ENCODE measurements around the gene MED20.

The MED20 gene

DNA sequence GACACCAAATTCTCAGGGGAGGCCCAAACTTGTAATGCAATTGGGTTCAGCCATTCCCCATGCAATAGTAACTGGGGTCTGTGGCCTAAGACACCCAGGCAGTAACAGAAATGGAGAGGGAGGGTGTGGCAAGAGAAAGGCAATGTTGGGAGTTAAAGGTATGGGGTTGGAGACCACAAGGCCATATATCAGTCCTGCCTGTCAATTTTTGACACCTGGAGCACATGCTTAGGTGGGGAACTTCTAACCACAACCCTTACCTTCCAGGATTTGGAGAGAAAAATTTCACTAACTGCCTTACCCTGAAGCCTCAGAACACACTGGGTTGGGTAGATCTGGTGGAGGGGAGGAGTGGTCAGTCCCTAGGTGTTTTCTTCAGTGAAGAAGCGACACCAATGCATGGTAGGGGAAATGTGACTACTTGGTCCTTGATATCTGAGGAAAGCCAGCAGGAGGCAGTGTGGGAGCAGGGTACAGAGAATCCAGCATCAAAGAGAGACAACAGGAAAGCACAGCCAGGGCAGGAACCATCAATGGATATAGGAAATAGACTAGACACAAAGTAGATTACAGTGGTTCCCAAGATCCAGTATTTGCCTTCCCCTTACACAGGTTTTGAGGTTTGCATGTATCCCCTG is 18.9 kb downstream of the MED20 start:
- peak; percentile 66 for DNase-seq

DNA sequence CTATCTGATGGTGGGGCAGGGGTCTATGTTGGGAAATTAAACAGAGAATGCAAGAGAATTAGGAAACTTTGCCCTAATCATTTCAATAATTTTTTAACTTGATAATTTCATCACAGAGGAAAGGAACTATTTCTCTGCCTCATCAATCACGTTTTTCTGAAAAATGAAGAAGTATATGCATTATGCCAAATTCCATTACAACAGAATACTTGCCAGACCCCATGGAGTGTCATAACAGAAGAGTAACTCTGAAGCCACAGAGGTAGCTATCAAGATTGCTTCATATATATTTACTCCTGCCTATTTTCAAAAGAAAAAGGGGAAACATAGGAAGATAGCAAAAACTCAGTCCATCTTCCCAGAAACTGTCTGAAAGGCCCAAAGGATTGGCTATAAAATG is 20.1 kb downstream of the MED20 start:
- Histone ChIP-seq H3K18ac (ENCODE audit: low read length) (no peak overlapping the region), H4K8ac (ENCODE audit: low read depth, low read length) (no peak overlapping the region), H2AK5ac (ENCODE audit: low read length) (no peak overlapping the region), H2BK120ac (ENCODE audit: low read depth, low read length) (no peak overlapping the region), H3K23ac (ENCODE audit: low read length) (no peak overlapping the region), H3K9ac (ENCODE audit: low read length) (no peak overlapping the region), H4K5ac (ENCODE audit: low read length) (no peak overlapping the region), H3K4ac (ENCODE audit: low read depth, low read length) (no peak overlapping the region), H2BK5ac (ENCODE audit: low read length) (no peak overlapping the region), H3K27me3 (ENCODE audit: insufficient read depth, low read length, poor library complexity) (no peaks in the 10 kb centered on the region), H3K4me3 (ENCODE audit: low read length) (no peak overlapping the region), H3K4me1 (ENCODE audit: control insufficient read depth, low read depth, low read length) (no peaks in the 10 kb centered on the region), H3K27ac (ENCODE audit: low read depth, low read length) (no peak overlapping the region), H3K4me2 (ENCODE audit: low read length) (no peak overlapping the region), H3K36me3 (ENCODE audit: control insufficient read depth, insufficient read depth, low read length) (peaks cover 2% of the 10 kb centered on the region), H3K79me2 (ENCODE audit: control insufficient read depth, insufficient read depth, low read length) (no peaks in the 10 kb centered on the region), H2BK15ac (replicated peaks; ENCODE audit: low read depth) (no peak overlapping the region), H3K56ac (ENCODE audit: low read length) (no peak overlapping the region), H3K79me1 (ENCODE audit: low read length) (peaks cover 2% of the 10 kb centered on the region)
- no peak for DNase-seq
- no CpG with 5 or more reads among the region's 1 CpG for WGBS (ENCODE audit: extremely low coverage, insufficient coverage, low lambda C conversion rate)

More for the DNA sequence above, 18.9 kb downstream of the MED20 start:
- H3K9ac ChIP-seq (ENCODE audit: low read length), result no peak overlapping the region
- H2AK5ac ChIP-seq (ENCODE audit: low read length), result no peak overlapping the region
- H3K4me2 ChIP-seq (ENCODE audit: low read length), result no peak overlapping the region
- H2BK15ac ChIP-seq (replicated peaks; ENCODE audit: low read depth), result no peak overlapping the region
- no peak overlapping the region for H3K27ac ChIP-seq (ENCODE audit: low read depth, low read length)
- H3K23ac ChIP-seq (ENCODE audit: low read length), result no peak overlapping the region
- H3K4me3 ChIP-seq (ENCODE audit: low read length), result no peak overlapping the region
- WGBS (ENCODE audit: extremely low coverage, insufficient coverage, low lambda C conversion rate), result no CpG with 5 or more reads among the region's 1 CpG
- H3K18ac ChIP-seq (ENCODE audit: low read length), result no peak overlapping the region
- no peak overlapping the region for H2BK5ac ChIP-seq (ENCODE audit: low read length)
- no peaks in the 10 kb centered on the region for H3K4me1 ChIP-seq (ENCODE audit: control insufficient read depth, low read depth, low read length)
- H3K27me3 ChIP-seq (ENCODE audit: insufficient read depth, low read length, poor library complexity), result no peaks in the 10 kb centered on the region
- peaks cover 2% of the 10 kb centered on the region for H3K36me3 ChIP-seq (ENCODE audit: control insufficient read depth, insufficient read depth, low read length)
- peaks cover 2% of the 10 kb centered on the region for H3K79me1 ChIP-seq (ENCODE audit: low read length)
- no peak overlapping the region for H4K5ac ChIP-seq (ENCODE audit: low read length)
- H4K8ac ChIP-seq (ENCODE audit: low read depth, low read length), result no peak overlapping the region
- H2BK120ac ChIP-seq (ENCODE audit: low read depth, low read length), result no peak overlapping the region
- no peak overlapping the region for H3K56ac ChIP-seq (ENCODE audit: low read length)
- no peaks in the 10 kb centered on the region for H3K79me2 ChIP-seq (ENCODE audit: control insufficient read depth, insufficient read depth, low read length)
- no peak overlapping the region for H3K4ac ChIP-seq (ENCODE audit: low read depth, low read length)

DNA sequence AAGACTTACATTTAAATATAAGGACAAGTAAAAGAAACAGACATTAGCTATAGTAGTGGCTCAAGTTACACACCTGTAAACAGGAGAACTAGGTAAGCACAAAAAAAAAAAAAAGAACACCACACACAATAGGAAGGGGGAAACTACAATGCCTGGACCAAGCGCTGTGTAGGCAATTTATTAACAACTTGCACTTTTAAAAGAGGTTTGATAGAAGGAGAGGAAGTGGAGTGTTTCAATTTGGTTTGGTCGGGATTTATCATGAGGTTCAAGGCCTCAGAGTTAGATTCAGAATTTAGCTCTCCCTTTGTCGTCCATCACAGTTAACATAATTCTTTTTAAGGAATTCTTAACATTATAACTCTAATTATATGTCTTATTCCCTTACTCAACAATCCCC is 24.7 kb downstream of the MED20 start:
- H3K79me2 ChIP-seq (ENCODE audit: control insufficient read depth, insufficient read depth, low read length), result peaks cover 3% of the 10 kb centered on the region
- H3K4me3 ChIP-seq (ENCODE audit: low read length), result no peak overlapping the region
- no peak overlapping the region for H3K4ac ChIP-seq (ENCODE audit: low read depth, low read length)
- H3K4me1 ChIP-seq (ENCODE audit: control insufficient read depth, low read depth, low read length), result peaks cover 6% of the 10 kb centered on the region
- no peak overlapping the region for H2BK5ac ChIP-seq (ENCODE audit: low read length)
- H3K79me1 ChIP-seq (ENCODE audit: low read length), result peaks cover 1% of the 10 kb centered on the region
- H2BK15ac ChIP-seq (replicated peaks; ENCODE audit: low read depth), result no peak overlapping the region
- H3K36me3 ChIP-seq (ENCODE audit: control insufficient read depth, insufficient read depth, low read length), result no peaks in the 10 kb centered on the region
- no peak for DNase-seq
- no peak overlapping the region for H3K18ac ChIP-seq (ENCODE audit: low read length)
- H3K27me3 ChIP-seq (ENCODE audit: insufficient read depth, low read length, poor library complexity), result no peaks in the 10 kb centered on the region
- no peak overlapping the region for H2AK5ac ChIP-seq (ENCODE audit: low read length)
- no peak overlapping the region for H4K5ac ChIP-seq (ENCODE audit: low read length)
- H3K23ac ChIP-seq (ENCODE audit: low read length), result no peak overlapping the region
- no CpG with 5 or more reads among the region's 3 CpGs for WGBS (ENCODE audit: extremely low coverage, insufficient coverage, low lambda C conversion rate)
- no peak overlapping the region for H3K27ac ChIP-seq (ENCODE audit: low read depth, low read length)
- no peak overlapping the region for H3K56ac ChIP-seq (ENCODE audit: low read length)
- H3K9ac ChIP-seq (ENCODE audit: low read length), result no peak overlapping the region
- no peak overlapping the region for H4K8ac ChIP-seq (ENCODE audit: low read depth, low read length)
- H2BK120ac ChIP-seq (ENCODE audit: low read depth, low read length), result no peak overlapping the region
- H3K4me2 ChIP-seq (ENCODE audit: low read length), result no peak overlapping the region

DNA sequence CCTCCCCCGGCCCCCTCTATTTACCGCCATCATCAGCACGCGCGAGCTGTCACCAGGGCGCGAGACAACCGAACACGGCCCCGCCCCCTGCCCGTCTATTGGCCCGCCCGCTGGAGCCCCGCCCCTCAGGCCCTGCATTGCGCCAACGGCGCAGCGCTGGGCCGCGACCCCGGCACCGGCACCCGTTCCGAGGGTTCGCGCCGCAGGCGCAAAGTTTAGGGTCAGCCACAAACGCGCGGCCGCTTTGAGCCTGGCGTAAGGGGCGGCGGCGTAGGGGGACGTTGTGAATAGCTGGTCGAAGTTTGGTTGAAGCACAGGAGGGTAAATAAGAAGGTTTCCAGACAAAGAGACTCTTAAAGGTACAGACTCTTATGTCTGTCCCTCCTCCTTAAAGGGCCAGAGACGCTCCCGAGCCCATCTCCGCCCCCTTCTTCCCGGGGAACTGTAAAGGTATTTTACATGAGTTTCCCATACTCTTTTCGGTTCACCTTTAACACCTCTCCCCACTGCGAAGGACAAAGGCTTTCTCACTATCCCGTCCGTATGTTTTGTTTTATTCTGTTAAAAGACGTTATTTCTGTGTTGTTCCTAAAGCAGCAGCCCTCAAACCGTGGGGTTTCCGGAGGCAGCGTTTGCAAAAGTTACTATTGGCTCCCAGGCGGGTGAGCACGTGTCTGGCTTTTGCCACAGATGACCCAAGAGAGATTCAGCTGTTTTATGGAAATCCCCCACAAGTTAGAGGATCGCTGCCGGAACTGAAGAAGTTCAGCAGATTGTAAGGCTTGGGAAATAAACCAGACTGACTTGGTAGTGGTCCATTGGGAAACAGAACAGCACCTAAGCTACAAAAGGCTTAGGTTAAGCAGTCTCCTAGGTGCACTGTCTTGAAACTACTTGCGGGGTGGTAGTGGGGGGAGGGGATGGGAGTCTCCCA is 25.4 kb downstream of the MED20 start, which contains the start of gene USP49:
TSS of gene USP49 (minus strand) at position 76 of the 934 bp plus-strand sequence. CDS start 88,392 bp downstream, outside the sequence.
- Histone ChIP-seq H3K4ac (ENCODE audit: low read depth, low read length) (no peak within 1 kb of the TSS), H4K8ac (ENCODE audit: low read depth, low read length) (no peak within 1 kb of the TSS), H2BK15ac (replicated peaks; ENCODE audit: low read depth) (no peak within 1 kb of the TSS), H3K9ac (ENCODE audit: low read length) (peak within 1 kb of the TSS; percentile 82), H3K4me3 (ENCODE audit: low read length) (peak within 1 kb of the TSS; percentile 62), H2BK120ac (ENCODE audit: low read depth, low read length) (no peak within 1 kb of the TSS), H3K27me3 (ENCODE audit: insufficient read depth, low read length, poor library complexity) (no peaks in the 10 kb centered on the region), H3K36me3 (ENCODE audit: control insufficient read depth, insufficient read depth, low read length) (no peaks in the 10 kb centered on the region), H3K18ac (ENCODE audit: low read length) (peak within 1 kb of the TSS; percentile 72), H3K27ac (ENCODE audit: low read depth, low read length) (peak within 1 kb of the TSS; percentile 56), H3K56ac (ENCODE audit: low read length) (peak within 1 kb of the TSS; percentile 85), H3K79me2 (ENCODE audit: control insufficient read depth, insufficient read depth, low read length) (peaks cover 3% of the 10 kb centered on the region), H3K23ac (ENCODE audit: low read length) (peak within 1 kb of the TSS; percentile 83), H3K4me2 (ENCODE audit: low read length) (peak within 1 kb of the TSS; percentile 77), H4K5ac (ENCODE audit: low read length) (no peak within 1 kb of the TSS), H3K4me1 (ENCODE audit: control insufficient read depth, low read depth, low read length) (peaks cover 6% of the 10 kb centered on the region), H2BK5ac (ENCODE audit: low read length) (peak within 1 kb of the TSS; percentile 2), H3K79me1 (ENCODE audit: low read length) (peaks cover 1% of the 10 kb centered on the region), H2AK5ac (ENCODE audit: low read length) (no peak within 1 kb of the TSS)
- no CpG with 5 or more reads among the region's 55 CpGs for WGBS (ENCODE audit: extremely low coverage, insufficient coverage, low lambda C conversion rate)
- DNase-seq, result peak; percentile 95

DNA sequence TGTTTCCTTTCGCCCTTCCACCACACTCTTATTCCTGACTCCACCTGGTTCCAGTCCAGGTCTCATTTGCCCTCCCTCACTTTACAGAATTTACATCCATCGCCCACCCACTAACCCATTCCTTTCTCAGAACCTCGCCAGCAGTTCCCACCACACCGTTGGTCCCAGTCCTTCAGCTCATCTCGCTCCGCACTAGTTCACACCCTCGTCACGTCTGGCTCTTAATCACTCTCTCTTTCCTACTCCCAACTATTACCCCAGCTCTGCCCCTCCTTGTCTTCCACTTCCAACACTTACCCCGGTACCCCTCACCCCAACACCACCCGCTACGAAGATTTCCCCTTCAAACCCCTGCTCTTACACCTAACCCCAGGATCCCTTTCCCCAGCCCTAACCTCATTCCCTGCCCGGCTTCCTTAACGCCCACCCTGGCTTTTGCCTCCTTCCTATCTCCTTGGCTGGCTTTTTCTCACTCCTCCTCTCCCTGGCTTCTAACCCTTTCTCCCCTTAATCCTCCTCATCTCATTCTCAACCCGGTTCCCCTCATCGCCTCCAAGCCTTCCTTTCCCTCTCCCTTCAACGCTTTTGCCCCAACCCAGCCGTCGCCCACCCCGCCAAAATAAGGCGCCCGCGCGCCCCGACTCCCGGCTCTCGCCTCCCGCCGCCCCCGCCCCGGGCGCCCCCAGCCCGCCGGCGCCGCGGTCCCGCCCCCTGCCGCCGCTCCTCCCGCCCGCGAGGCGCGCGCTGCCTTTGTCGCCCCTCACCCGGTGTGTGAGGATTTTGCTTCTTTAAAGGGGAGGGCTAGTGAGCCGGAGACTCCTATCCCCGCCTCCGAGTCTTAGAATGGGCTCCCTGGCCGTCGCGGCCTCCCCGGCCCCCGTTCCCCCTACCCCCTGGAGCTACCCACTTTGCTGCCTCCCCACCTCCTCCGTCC is 26.3 kb downstream of the MED20 start:
- Histone ChIP-seq H2BK120ac (ENCODE audit: low read depth, low read length) (no peak overlapping the region), H3K36me3 (ENCODE audit: control insufficient read depth, insufficient read depth, low read length) (no peaks in the 10 kb centered on the region), H3K27ac (ENCODE audit: low read depth, low read length) (peak overlapping the region; percentile 56), H3K4me2 (ENCODE audit: low read length) (peak overlapping the region; percentile 74), H3K9ac (ENCODE audit: low read length) (peak overlapping the region; percentile 82), H2BK15ac (replicated peaks; ENCODE audit: low read depth) (no peak overlapping the region), H3K79me1 (ENCODE audit: low read length) (peaks cover 1% of the 10 kb centered on the region), H3K4me1 (ENCODE audit: control insufficient read depth, low read depth, low read length) (peaks cover 6% of the 10 kb centered on the region), H3K4ac (ENCODE audit: low read depth, low read length) (no peak overlapping the region), H3K4me3 (ENCODE audit: low read length) (peak overlapping the region; percentile 62), H3K56ac (ENCODE audit: low read length) (peak overlapping the region; percentile 85), H3K27me3 (ENCODE audit: insufficient read depth, low read length, poor library complexity) (no peaks in the 10 kb centered on the region), H3K23ac (ENCODE audit: low read length) (peak overlapping the region; percentile 83), H3K79me2 (ENCODE audit: control insufficient read depth, insufficient read depth, low read length) (peaks cover 3% of the 10 kb centered on the region), H4K5ac (ENCODE audit: low read length) (no peak overlapping the region), H2AK5ac (ENCODE audit: low read length) (no peak overlapping the region), H3K18ac (ENCODE audit: low read length) (peak overlapping the region; percentile 33), H2BK5ac (ENCODE audit: low read length) (peak overlapping the region; percentile 2), H4K8ac (ENCODE audit: low read depth, low read length) (no peak overlapping the region)
- no CpG with 5 or more reads among the region's 56 CpGs for WGBS (ENCODE audit: extremely low coverage, insufficient coverage, low lambda C conversion rate)
- DNase-seq, result peak; percentile 49
